NCI-H82 treated with DMSO at 0.1 percent for 48 hours (cell line): Measurements from ENCODE around the gene HIC1.

Experiments used
- DNase-seq: peaks from one replicate; lab custom pipeline; 2025; ENCODE audit not compliant: unreplicated experiment; lab: John Stamatoyannopoulos, UW

HIC1 gene

DNA sequence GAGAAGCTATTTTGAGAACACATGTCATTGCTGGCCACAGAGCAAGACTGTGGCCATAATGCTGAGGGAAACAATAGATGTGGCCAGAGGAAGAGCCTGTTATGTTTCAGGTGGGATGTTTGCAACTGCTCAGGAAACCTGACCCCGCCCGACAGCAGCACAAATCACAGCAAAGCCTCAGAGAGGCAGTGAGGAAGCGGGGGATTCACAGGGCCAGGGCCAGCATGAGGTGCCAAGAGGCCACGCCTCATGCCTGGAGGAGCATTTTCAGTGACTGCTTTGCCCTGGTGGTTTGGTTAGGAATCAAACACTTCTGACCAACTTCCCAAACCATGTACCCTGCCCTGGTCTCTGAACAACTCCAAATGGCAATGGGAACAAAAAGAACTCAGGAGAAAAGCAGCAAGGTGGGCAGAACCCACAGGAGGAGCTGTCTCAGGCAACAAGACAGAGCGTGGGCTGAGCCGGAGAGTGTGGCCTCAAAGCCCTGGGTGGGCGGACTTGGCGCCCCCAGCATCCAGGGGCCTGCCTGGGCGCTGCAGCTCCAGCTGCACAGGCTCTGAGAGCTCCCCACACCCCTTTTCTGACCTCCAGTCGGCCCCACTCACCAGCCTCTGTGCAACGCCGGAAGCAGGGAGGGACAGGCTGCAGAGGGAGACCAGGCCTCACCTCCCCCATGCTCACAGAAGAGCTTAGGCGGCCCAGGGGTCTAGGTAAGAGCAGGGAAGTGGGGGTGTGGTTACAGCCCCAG is 20.6 kb downstream of the HIC1 start:
- no peak for DNase-seq

DNA sequence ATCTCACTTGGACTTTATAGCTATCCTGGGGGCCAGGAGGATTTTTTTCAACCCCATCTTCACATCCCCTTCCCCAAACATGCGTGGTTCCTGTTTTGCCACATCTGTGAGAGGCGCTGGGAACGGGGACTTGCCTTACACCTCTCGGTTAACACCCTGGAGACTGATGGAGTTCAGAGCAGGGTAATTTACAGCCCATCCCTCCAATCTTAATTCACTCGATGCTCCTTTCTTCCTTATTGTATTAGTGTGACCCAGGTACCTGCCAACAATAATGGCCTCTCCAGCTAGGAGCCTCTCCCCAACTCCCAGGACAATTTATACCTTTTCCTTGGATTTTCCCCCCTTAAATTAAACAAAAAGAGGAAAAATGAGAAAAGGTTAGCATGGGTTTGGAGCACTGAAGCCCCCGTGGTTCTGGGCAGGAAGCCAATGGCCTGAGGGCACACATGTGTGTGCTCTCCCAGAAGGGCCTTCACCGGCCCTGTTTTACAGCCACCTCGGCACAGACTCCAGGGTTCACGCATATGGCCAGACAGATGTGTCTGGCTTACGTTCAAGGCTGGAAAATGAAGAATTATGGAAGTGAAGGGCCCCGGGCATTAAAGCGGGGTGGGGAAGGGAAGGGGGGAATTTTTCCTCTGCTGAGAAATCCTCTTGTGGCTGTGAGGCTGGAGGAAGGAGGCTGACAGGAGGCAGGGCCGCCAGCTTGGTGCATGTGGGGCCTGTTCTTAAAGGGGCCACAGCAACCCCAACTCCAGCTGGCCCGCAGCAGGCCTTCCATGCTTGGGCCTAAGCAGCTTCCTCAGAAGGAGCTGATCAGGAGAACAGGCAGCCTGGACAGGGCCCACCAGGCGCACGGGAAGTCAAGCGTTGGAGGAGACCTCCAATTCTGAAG is 21.4 kb downstream of the HIC1 start:
- no peak for DNase-seq

DNA sequence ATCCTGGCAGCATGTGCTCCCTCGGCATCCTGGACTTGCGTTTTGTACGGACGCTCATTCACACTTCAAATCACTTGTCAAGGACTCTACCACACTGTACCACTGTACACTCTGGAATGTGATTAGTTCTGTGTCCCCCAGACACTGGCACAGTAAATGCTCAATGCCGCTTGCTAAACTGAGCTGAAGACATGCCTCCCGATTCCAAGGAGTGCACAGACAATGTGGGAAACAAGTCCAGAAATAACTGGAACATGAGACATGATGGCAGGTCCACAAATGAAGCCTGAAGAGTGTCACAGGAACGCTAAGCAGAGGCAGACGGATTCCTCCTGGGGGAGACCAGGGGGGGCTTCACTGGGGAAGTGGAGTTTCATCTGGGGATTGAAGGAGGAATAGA is 22.1 kb downstream of the HIC1 start:
- DNase-seq: no peak

DNA sequence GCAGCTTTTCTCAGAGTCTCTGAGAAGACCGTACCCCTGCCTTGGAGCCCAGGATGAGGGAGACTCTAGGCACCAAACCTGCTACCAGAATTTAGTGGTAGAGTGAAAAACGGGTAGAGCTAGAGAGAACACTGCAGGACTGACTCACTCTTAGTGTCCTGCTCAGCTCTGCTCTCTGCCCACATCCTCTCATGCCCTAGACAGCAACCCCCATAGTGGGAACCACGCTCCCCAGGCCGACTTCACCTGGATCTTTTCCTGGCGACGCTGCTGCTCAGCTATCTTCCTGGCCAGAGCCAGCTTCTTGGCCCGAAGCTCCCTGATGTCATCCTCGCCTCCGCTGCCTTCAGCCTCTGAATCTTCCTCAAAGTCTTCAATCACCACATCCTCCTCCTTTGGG is 26.7 kb downstream of the HIC1 start:
- DNase-seq: no peak

DNA sequence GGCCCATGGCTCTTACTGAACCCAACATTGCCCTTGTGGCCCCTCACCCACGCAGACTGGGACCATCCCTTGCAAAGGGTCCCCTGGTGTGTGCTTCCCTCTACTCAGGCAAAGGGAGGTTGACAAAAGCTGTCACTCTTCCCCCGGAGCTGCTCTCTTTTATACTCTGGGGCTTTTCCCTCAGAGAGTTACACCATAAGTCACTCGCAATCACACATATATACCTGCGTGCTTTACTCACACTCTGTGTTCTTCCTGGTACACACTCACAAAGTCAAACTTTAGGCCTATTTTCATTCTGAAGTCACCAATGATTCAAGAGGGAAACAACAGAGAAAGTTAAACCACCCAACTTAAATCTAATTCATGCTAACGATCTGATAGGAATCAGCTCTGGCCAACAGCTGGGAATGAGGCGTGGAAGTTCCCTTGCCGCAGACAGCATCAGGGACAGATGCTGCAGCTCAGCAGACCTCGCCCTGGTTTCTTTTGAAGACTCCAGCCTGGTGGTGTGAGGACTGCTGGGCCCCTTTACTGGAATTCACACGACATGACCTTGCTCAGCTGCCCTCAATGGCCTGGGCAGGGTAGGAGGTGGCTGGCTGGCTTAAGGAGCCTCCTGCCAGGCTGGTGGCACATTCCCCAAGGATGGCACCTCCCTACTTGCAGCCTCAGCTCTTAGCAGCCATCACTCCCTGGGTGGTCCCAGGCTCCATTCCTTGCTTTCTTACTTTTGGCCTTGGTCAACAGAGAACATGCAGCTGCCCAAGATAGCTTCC is 27.3 kb downstream of the HIC1 start:
- no peak for DNase-seq

- no peak for DNase-seq
These were observed 28.7 kb downstream of the HIC1 start for GRCh38 chr17:2083613-2084035.

DNA sequence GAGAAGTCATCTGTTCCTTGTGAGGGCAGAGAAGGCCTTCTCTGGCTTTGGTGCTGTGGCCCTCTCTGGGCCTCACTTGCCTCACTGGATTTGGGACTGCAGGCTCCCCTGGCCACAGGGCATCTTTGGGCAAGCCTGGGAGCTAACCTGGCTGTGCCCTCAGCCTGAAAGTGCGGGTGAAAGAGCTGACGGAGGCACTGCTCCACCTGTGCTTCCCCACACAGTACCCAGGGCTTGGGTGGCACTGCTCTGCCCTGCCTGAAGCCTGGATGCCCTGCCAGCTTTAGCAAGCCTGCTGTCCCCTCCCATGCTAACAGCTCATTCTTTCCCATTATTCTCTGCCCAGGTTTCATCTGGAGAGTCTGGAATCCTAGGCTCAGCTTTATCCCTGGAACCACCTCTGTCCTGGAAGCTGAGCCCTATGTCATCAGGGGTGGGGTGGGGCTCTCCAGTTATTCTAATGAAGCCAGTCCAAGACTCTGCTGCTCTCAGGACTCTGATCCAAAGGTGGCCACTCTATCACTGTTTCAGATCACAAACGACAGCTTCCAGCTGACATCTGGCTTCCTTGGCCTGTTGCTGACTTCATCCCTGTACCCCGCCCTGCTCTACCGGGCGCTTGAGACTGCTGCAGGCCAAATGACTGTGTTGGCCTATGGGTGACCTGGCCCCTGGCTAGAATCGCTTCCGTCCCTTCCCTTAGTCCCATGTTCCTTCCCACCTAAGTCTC is 29.3 kb downstream of the HIC1 start:
- no peak for DNase-seq

DNA sequence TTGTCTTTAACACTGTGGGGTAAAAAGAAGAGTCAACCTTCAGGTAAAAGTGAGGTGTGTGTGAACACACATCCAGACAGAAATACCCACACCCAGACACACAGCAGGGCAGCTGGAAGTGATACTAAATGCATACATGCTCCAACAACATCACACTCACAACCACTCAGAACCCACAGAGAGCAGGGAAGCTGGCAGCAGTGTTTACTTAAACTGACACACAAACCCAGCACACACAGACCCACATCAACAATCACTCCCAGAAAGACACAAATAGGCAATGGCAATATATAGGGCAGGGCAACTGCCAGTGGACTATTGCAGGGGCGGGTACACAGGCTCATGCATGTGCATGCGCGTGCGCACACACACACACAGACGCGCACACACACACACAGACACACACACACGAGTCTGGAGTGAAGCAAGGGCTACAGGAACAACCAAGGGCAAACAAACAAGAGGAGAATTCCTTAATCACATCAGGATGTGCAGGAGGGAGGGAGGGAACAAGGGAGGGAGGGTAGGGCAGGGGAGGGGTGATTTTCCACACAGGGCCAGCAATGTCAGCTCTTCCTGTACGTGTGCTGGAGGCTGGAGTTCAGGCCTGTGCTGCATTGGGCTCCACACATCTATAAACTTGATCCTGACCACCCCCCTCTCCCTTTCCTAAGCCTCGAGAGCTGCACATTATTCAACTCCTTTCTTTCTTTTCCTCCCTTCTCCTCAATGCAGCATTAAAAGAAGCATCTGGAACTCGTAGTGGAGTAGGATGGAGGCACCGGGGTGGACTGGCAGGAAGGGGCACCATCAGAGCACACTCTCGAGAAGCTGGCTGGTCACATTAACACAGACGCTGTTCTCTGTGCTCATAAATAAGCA is 30.1 kb downstream of the HIC1 start:
- no peak for DNase-seq

- no peak for DNase-seq
These were observed 30.7 kb downstream of the HIC1 start for GRCh38 chr17:2085648-2085949.

DNA sequence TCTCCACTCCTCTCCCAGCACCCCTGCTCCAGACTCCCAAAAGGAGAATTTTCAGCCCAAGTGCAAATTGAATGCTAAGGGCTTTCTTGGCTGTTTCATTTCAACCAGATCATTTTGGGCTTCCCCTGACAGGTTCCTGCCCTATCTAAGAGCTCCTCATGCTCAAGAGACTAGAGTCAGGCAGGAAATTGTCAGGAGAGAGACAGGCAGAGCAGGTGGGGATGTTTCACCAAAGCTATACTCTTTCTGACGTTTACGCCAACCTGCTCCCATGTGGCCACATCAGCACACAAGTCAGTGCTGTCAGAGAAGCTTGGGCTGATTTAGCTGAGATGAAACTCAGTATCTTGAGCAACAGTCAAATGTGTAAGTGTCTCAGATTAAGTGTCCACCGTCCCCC is 31.4 kb downstream of the HIC1 start:
- DNase-seq: no peak

GRCh38 chr17:2087597-2088211 is 32.8 kb downstream of the HIC1 start:
- no peak for DNase-seq

- no peak for DNase-seq
These were observed 34.1 kb downstream of the HIC1 start for GRCh38 chr17:2089021-2089422.

- DNase-seq: no peak
These were observed 35.3 kb downstream of the HIC1 start for GRCh38 chr17:2090210-2090641.

GRCh38 chr17:2090804-2091534 is 36.1 kb downstream of the HIC1 start:
- no peak for DNase-seq

GRCh38 chr17:2092253-2092652 is 37.4 kb downstream of the HIC1 start:
- DNase-seq: no peak

DNA sequence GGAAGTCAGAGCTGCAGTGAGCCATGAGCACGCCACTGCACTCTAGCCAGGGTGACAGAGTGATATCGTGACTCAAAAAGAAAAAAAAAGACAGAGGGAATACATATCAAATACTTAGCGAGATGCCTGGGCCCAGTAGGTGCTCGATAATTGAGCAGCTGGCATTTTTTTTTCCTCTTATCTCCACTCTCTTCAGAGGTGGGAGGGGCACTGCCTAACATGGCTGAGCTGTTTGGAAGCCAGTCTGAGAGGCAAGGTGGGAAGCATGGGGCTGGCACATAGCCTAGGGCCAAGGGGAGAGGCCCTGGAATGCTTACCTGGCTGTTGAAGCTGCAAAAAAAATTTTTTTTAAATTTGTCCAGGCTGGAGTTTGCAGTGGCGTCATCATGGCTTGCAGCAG is 38.4 kb downstream of the HIC1 start:
- DNase-seq: no peak

DNA sequence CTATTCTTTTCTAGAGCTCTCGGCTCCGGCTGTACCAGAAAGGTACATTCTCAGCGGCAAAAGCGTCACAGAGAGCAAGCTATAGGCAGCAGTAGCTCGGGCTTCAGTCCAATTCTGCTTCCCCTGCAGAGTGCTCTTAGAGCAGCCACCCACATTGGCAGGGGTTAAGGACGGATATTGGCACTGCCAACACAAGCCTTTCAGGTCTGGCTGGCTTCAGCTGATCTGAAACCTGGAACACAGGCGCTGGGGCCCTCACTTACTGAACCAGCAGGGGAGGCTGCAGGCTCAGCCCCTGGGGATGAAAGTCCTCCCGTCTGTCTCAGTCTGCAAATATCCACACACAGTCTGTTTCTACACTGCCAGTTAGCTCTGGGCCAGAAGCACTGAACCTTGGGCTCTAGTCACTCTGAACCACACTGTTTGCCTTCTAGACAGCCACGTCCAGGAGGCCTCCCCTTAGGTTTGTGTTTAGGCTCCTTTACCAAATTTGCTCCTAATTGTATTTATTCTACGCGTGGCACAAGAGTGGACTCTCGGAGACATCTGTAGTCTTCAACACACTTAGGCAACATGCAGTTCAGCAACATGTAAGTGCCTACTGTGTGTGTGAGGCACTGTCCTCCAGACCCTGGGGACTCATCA is 40.1 kb downstream of the HIC1 start:
- no peak for DNase-seq

- no peak for DNase-seq
These were observed 40.6 kb downstream of the HIC1 start for GRCh38 chr17:2095536-2095910.
